Gastrocnemius medialis (tissue), 4 donors: ENCODE results near the gene HP.

ENCODE experiments used
- POLR2A ChIP-seq, 2 donors: fragments of 450-650 bp; IDR thresholded peaks; one replicate each; pipeline ENCODE4 v1.6.1; 2017; ENCODE audit warnings: antibody characterized with exemption in 2 of 2, mild to moderate bottlenecking in 2 of 2, moderate library complexity in 2 of 2
- TF ChIP-seq, protein P1 (sequence below), 5 experiments: fragments of 450-650 bp in 3 of 5; fragments of 200-600 bp in 2 of 5; sonication (generic) in 2 of 5; IDR thresholded peaks in 4 of 5; conservative IDR thresholded peaks in 1 of 5; 1 replicate in 4 of 5; 2 replicates in 1 of 5; pipeline ENCODE4 v1.5.1; 2016 to 2019; ENCODE audit warnings: antibody characterized with exemption in 5 of 5, mild to moderate bottlenecking in 3 of 5, moderate library complexity in 3 of 5

DNA sequence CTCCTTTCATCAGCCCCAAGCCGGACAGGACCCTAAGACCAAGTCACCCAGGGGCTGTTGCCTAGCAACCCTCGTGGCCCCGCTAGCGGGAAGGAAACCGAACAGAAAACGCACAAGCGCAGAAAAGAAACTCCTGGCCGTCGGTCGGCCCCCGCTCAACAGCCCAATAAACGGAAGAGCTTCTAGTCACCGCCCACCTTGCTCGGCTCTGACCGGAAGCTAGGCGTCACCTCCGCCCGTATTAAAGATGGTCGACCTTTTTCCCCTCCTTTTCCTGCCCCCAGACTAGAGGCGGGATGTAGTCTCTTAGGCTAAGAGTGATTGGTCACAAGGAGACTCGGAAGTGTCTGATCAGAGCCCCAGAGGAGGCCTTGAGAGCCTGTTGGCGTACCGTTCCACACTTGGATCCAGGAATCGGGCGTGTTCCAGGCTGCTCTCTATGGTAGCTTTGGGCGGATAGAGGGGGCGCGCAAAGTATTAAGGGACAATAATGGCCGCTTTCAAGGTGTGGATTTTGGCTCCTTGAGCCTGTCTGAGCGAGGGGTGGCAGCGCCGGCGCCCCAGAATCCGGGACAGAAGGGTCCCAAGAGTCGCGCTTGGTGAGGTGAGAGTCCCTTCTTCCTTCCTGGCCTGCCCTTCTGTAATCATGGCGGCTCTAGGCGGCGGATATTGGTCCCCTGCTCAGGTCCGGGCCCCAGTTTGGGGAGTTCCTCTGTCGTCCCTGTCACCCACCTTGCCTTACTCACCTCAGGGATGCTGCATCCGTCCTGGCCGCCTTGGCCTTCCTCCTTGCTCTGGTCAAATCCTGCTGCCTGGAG lies 39.4 kb downstream of the HP start, which contains the start of the genes DHX38 and TXNL4B:
- TF ChIP-seq, protein P1, sequence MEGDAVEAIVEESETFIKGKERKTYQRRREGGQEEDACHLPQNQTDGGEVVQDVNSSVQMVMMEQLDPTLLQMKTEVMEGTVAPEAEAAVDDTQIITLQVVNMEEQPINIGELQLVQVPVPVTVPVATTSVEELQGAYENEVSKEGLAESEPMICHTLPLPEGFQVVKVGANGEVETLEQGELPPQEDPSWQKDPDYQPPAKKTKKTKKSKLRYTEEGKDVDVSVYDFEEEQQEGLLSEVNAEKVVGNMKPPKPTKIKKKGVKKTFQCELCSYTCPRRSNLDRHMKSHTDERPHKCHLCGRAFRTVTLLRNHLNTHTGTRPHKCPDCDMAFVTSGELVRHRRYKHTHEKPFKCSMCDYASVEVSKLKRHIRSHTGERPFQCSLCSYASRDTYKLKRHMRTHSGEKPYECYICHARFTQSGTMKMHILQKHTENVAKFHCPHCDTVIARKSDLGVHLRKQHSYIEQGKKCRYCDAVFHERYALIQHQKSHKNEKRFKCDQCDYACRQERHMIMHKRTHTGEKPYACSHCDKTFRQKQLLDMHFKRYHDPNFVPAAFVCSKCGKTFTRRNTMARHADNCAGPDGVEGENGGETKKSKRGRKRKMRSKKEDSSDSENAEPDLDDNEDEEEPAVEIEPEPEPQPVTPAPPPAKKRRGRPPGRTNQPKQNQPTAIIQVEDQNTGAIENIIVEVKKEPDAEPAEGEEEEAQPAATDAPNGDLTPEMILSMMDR (IDR thresholded peaks at IDR 0.05 in 4 of 5, conservative IDR thresholded peaks at IDR 0.05 in 1 of 5): no peak
- TF ChIP-seq POLR2A (IDR thresholded peaks at IDR 0.05): peak; percentile 87 to 93
